ENCODE results near the gene DSCAML1.

Gene DSCAML1

DNA sequence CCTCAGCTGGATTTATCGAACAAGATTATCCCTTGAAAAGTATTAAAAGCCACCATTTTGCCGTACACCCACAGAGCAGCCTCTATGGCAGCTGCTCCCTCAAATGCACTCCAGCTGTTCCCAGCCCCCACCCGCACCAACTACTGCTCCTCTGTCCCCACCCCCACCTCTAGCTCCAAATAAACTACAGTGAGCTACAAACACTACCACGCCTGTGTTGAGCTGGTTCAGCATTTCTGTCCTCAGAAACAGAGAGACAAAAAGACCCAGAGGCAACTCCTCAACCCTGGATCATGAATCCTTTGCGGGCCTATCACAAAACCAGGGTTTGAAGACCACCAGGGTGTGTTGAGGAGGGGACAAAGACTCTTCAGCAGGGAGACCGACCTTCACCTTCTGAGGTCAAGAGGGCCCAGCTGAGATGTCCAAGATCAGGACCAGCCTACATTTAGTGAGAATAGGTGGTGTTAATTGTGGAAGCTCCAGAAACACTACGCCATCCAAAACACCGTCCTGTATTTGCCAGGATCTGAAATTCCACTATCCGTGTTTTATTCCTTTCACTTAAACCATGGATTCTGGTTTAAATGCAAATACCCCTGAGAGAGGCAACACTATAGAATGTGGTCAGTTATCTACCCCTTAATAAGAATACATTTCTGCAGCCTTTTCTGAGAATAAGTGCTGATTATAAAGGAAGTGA lies 195.9 kb downstream of the DSCAML1 start:
- no peaks in the 10 kb centered on the region for H3K9me3 ChIP-seq (ENCODE audit: low read length)
- H3K9ac ChIP-seq (ENCODE audit: low read length), result no peak overlapping the region
- H3K4me3 ChIP-seq (ENCODE audit: low read depth, low read length, poor library complexity, severe bottlenecking), result no peak overlapping the region
- H3K4me1 ChIP-seq (ENCODE audit: insufficient read depth, low read length, severe bottlenecking), result no peaks in the 10 kb centered on the region
- no peaks in the 10 kb centered on the region for H4K20me1 ChIP-seq (ENCODE audit: insufficient read depth, low read length)
- no peak overlapping the region for H3K27ac ChIP-seq (ENCODE audit: low read depth, low read length, poor library complexity, severe bottlenecking)
- H3K36me3 ChIP-seq (ENCODE audit: insufficient read depth, low read length), result no peaks in the 10 kb centered on the region
- H3K9me2 ChIP-seq (ENCODE audit: low read depth, low read length), result no peaks in the 10 kb centered on the region
- H3K27me3 ChIP-seq (ENCODE audit: insufficient read depth, low read length), result no peaks in the 10 kb centered on the region
- no peaks in the 10 kb centered on the region for H3F3A ChIP-seq (ENCODE audit: insufficient read depth, low read length)
- no peak overlapping the region for H2AFZ ChIP-seq (ENCODE audit: low read length)
- H3K4me2 ChIP-seq (ENCODE audit: low read length), result no peak overlapping the region
- H3K79me2 ChIP-seq (ENCODE audit: insufficient read depth, low read length), result no peaks in the 10 kb centered on the region
- TF ChIP-seq, protein P1, sequence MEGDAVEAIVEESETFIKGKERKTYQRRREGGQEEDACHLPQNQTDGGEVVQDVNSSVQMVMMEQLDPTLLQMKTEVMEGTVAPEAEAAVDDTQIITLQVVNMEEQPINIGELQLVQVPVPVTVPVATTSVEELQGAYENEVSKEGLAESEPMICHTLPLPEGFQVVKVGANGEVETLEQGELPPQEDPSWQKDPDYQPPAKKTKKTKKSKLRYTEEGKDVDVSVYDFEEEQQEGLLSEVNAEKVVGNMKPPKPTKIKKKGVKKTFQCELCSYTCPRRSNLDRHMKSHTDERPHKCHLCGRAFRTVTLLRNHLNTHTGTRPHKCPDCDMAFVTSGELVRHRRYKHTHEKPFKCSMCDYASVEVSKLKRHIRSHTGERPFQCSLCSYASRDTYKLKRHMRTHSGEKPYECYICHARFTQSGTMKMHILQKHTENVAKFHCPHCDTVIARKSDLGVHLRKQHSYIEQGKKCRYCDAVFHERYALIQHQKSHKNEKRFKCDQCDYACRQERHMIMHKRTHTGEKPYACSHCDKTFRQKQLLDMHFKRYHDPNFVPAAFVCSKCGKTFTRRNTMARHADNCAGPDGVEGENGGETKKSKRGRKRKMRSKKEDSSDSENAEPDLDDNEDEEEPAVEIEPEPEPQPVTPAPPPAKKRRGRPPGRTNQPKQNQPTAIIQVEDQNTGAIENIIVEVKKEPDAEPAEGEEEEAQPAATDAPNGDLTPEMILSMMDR (IDR thresholded peaks at IDR 0.05; ENCODE audit: low read length), result no peak
- no peak for TF ChIP-seq EZH2 (IDR thresholded peaks at IDR 0.05; ENCODE audit: borderline replicate concordance, low read length)

DNA sequence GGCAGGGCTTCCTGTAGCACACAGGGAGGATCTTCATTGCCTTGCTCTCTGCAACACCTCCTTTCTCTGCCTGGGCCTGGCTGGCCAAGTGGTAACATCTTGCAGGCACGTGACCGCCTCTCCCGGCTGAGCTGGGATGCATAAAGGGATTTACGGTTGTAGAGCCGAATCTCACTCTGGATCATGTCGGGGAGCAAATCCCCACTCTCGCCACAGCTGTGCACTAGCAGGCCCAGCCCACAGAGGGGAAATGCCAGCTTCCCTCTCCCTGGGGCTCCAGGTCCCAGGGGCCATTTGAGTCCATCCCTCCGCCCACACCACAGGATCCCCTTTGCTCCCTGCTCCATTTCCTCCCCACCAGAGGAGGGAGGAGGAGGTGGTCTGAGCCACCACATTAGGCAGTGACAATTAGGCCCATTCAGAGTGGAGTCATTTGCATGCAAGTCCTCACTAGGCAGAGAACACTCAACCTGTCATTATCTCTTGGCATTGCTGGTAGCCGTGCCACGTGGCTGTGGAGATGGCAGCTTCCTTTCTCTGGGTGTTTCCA lies 196.7 kb downstream of the DSCAML1 start:
- no peaks in the 10 kb centered on the region for H3K9me2 ChIP-seq (ENCODE audit: low read depth, low read length)
- H2AFZ ChIP-seq (ENCODE audit: low read length), result no peak overlapping the region
- no peak overlapping the region for H3K4me2 ChIP-seq (ENCODE audit: low read length)
- no peaks in the 10 kb centered on the region for H3F3A ChIP-seq (ENCODE audit: insufficient read depth, low read length)
- H4K20me1 ChIP-seq (ENCODE audit: insufficient read depth, low read length), result no peaks in the 10 kb centered on the region
- no peak overlapping the region for H3K4me3 ChIP-seq (ENCODE audit: low read depth, low read length, poor library complexity, severe bottlenecking)
- H3K27me3 ChIP-seq (ENCODE audit: insufficient read depth, low read length), result no peaks in the 10 kb centered on the region
- no peaks in the 10 kb centered on the region for H3K79me2 ChIP-seq (ENCODE audit: insufficient read depth, low read length)
- no peaks in the 10 kb centered on the region for H3K36me3 ChIP-seq (ENCODE audit: insufficient read depth, low read length)
- TF ChIP-seq EZH2 (IDR thresholded peaks at IDR 0.05; ENCODE audit: borderline replicate concordance, low read length), result no peak
- TF ChIP-seq, protein P1 (IDR thresholded peaks at IDR 0.05; ENCODE audit: low read length), result no peak
- no peaks in the 10 kb centered on the region for H3K4me1 ChIP-seq (ENCODE audit: insufficient read depth, low read length, severe bottlenecking)
- H3K27ac ChIP-seq (ENCODE audit: low read depth, low read length, poor library complexity, severe bottlenecking), result no peak overlapping the region
- H3K9me3 ChIP-seq (ENCODE audit: low read length), result no peaks in the 10 kb centered on the region
- no peak overlapping the region for H3K9ac ChIP-seq (ENCODE audit: low read length)

DNA sequence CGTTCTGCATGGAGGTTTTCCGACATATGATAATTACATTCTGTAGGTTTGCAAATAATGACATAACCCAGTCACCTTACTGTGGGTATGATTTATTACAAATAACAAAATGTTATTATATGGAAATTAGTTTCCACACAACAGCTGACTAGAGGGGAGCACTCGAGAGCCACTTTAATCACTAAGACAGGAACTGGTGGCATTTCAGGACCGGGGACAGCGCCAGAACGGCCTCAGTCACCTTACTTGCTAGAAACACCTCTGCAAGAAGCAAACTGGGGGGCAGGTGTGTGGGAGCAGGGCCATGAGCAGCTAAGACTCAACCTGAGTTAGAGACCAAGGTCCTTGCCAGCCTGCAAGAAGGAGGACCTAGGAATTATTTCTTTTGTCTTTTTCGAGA lies 199.9 kb downstream of the DSCAML1 start:
- no peaks in the 10 kb centered on the region for H3F3A ChIP-seq (ENCODE audit: insufficient read depth, low read length)
- no peaks in the 10 kb centered on the region for H3K4me1 ChIP-seq (ENCODE audit: insufficient read depth, low read length, severe bottlenecking)
- TF ChIP-seq, protein P1 (IDR thresholded peaks at IDR 0.05; ENCODE audit: low read length), result no peak
- no peak for TF ChIP-seq EZH2 (IDR thresholded peaks at IDR 0.05; ENCODE audit: borderline replicate concordance, low read length)
- H3K9me3 ChIP-seq (ENCODE audit: low read length), result no peaks in the 10 kb centered on the region
- no peaks in the 10 kb centered on the region for H4K20me1 ChIP-seq (ENCODE audit: insufficient read depth, low read length)
- H3K36me3 ChIP-seq (ENCODE audit: insufficient read depth, low read length), result no peaks in the 10 kb centered on the region
- no peaks in the 10 kb centered on the region for H3K79me2 ChIP-seq (ENCODE audit: insufficient read depth, low read length)
- no peak overlapping the region for H3K4me2 ChIP-seq (ENCODE audit: low read length)
- no peak overlapping the region for H3K27ac ChIP-seq (ENCODE audit: low read depth, low read length, poor library complexity, severe bottlenecking)
- no peak overlapping the region for H3K9ac ChIP-seq (ENCODE audit: low read length)
- no peaks in the 10 kb centered on the region for H3K9me2 ChIP-seq (ENCODE audit: low read depth, low read length)
- H3K4me3 ChIP-seq (ENCODE audit: low read depth, low read length, poor library complexity, severe bottlenecking), result no peak overlapping the region
- H2AFZ ChIP-seq (ENCODE audit: low read length), result no peak overlapping the region
- no peaks in the 10 kb centered on the region for H3K27me3 ChIP-seq (ENCODE audit: insufficient read depth, low read length)

Data from OCI-LY1 (cell line).